OCI-LY1 (cell line): Measurements from ENCODE around the gene HMGB4.

Experiments used
- CTCF ChIP-seq: fragments of 200-600 bp; sonication (generic), shearing (Covaris generic); IDR thresholded peaks from 2 replicates; pipeline ENCODE4 v1.5.1; 2017; ENCODE audit warnings: mild to moderate bottlenecking, antibody characterized with exemption, low read length, moderate library complexity, mixed read lengths
- EZH2 ChIP-seq: fragments of 200-600 bp; sonication (generic), shearing (Covaris generic); IDR thresholded peaks from 2 replicates; pipeline ENCODE4 v1.8.0; 2017; ENCODE audit warnings: borderline replicate concordance, mixed run types, mild to moderate bottlenecking, antibody characterized with exemption, low read length, moderate library complexity, mixed read lengths

- TF ChIP-seq CTCF (no peak), EZH2 (no peak)
Observed at GRCh38 chr1:33899746-33900145, 35.9 kb downstream of the HMGB4 start.
